GM12801 (cell line): Measurements from ENCODE around the gene CREB5.

Experiments used
- CTCF ChIP-seq: IDR thresholded peaks from one replicate; pipeline ENCODE4 v1.5.1; 2011; ENCODE audit warnings: control low read depth; ENCODE audit not compliant: insufficient read length; ENCODE audit errors: extremely low read depth

Gene CREB5

GRCh38 chr7:28573651-28574301, 161.5 kb downstream of the CREB5 start:
- no peak for TF ChIP-seq CTCF

GRCh38 chr7:28575241-28575643, 162.9 kb downstream of the CREB5 start:
- TF ChIP-seq CTCF = no peak

- no peak for TF ChIP-seq CTCF
Measured at GRCh38 chr7:28576656-28577055, 164.3 kb downstream of the CREB5 start.

GRCh38 chr7:28579571-28579970, 167.3 kb downstream of the CREB5 start:
- TF ChIP-seq CTCF = no peak

GRCh38 chr7:28580665-28581064, 168.3 kb downstream of the CREB5 start:
- TF ChIP-seq CTCF = no peak

- TF ChIP-seq CTCF = no peak
Measured at GRCh38 chr7:28581351-28581750, 169.0 kb downstream of the CREB5 start.

GRCh38 chr7:28582226-28582625, 169.9 kb downstream of the CREB5 start:
- TF ChIP-seq CTCF = no peak
